ENCODE data around the gene SHD. TPM values are rescaled to one million over a fixed set of nuclear protein-coding genes. Genes with fewer than 3 reads are reported as not detected.
A peak's percentile ranks its signal among the peaks of the same experiment; 100 is the strongest.

Gene SHD
- total and polyA plus RNA-seq, 2 of the 13 experiments (the other 11 are each of a cell fraction or from before 2014, with no cell fraction given): 0.11 to 0.20 TPM

DNA sequence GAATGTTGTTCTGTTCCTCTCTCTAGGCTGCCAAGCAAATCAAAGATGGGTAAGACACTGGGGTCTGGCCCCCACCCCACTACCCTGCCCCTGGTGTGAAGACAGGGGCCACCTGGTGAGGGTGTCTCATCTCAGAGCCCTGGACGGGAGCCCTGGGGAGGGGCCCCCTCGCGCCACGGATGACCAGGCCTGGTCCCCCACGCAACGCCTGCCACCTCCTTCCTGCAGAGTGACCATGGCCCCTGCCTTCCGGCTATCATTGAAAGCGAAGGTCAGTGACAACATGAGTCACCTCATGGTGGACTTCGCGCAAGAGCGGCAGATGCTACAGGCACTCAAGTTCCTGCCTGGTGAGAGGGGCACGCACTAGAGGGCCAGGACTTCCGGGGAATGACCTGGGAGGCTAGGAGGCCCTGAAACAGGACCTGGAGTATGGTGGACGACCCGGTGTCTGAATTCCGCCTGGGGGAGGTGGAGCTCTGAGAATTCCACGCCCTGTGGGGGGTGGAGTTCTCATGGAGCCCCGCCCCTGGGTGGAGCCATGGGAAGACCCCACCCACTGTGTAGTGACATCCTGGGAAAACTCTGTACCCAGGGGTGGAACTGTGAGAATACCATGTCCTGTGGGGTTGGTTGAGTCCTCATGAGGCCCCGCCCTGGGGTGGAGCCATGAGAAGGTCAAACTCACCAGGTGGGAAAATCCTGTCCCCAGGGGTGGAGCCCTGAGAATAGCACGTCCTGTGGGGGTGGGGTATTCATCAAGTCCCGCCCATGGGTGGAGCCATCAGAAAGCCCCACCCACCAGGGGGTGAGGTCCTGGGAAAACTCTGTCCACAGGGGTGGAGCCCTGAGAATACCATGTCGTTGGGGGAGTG, 31.4 kb downstream of the SHD start (continued):
- TF ChIP-seq SNAPC2 (CRISPR knock-in tag; IDR thresholded peaks at IDR 0.05): 0 out of 2 replicates have a peak, but pooled peaks have one; percentile 45
- TF ChIP-seq CHD2 (IDR thresholded peaks at IDR 0.05; ENCODE audit: low read depth, low read length): peak; percentile 15; the same call in 1 of the 2 replicates
- peak; percentile 76 for TF ChIP-seq KMT2B (CRISPR knock-in tag; IDR thresholded peaks at IDR 0.05)
- peak; percentile 92 for TF ChIP-seq MIXL1 (CRISPR knock-in tag; IDR thresholded peaks at IDR 0.05)
- 0 out of 2 replicates have a peak, but pooled peaks have one; percentile 37 for TF ChIP-seq ZBTB42 (CRISPR knock-in tag; IDR thresholded peaks at IDR 0.05)
- TF ChIP-seq ELF1 (CRISPR knock-in tag; IDR thresholded peaks at IDR 0.05): peak; percentile 96
- peak; percentile 84 for TF ChIP-seq HNF4G (IDR thresholded peaks at IDR 0.05; ENCODE audit: borderline replicate concordance, low read depth, low read length)
- peak; percentile 92; the same call in 1 of the 2 replicates for TF ChIP-seq HNF4G (CRISPR knock-in tag; IDR thresholded peaks at IDR 0.05; ENCODE audit: borderline replicate concordance, low read depth)
- peak; percentile 67 for TF ChIP-seq SP5 (CRISPR knock-in tag; IDR thresholded peaks at IDR 0.05; ENCODE audit: borderline replicate concordance, low read depth)
- TF ChIP-seq MNT (IDR thresholded peaks at IDR 0.05): peak; percentile 39
- TF ChIP-seq AFF4 (CRISPR knock-in tag; IDR thresholded peaks at IDR 0.05): 0 out of 2 replicates have a peak, but pooled peaks have one; percentile 46
- no peak for TF ChIP-seq ATAD3A (CRISPR knock-in tag; IDR thresholded peaks at IDR 0.05)
- peak; percentile 91 for TF ChIP-seq FOXO1 (CRISPR knock-in tag; IDR thresholded peaks at IDR 0.05)
- TF ChIP-seq ZNF33B (CRISPR knock-in tag; IDR thresholded peaks at IDR 0.05): peak; percentile 97
- TF ChIP-seq HOXA3 (CRISPR knock-in tag; IDR thresholded peaks at IDR 0.05): peak; percentile 98
- peak; percentile 81; the same call in 1 of the 2 replicates for TF ChIP-seq KLF6 (CRISPR knock-in tag; IDR thresholded peaks at IDR 0.05)
- peak; percentile 98 for TF ChIP-seq ZMAT3 (CRISPR knock-in tag; conservative IDR thresholded peaks at IDR 0.05)
- TF ChIP-seq ZSCAN12 (CRISPR knock-in tag; IDR thresholded peaks at IDR 0.05): 0 out of 2 replicates have a peak, but pooled peaks have one; percentile 59
- peak; percentile 57; the same call in 1 of the 2 replicates for TF ChIP-seq ZNF564 (CRISPR knock-in tag; IDR thresholded peaks at IDR 0.05)
- TF ChIP-seq, protein P1, sequence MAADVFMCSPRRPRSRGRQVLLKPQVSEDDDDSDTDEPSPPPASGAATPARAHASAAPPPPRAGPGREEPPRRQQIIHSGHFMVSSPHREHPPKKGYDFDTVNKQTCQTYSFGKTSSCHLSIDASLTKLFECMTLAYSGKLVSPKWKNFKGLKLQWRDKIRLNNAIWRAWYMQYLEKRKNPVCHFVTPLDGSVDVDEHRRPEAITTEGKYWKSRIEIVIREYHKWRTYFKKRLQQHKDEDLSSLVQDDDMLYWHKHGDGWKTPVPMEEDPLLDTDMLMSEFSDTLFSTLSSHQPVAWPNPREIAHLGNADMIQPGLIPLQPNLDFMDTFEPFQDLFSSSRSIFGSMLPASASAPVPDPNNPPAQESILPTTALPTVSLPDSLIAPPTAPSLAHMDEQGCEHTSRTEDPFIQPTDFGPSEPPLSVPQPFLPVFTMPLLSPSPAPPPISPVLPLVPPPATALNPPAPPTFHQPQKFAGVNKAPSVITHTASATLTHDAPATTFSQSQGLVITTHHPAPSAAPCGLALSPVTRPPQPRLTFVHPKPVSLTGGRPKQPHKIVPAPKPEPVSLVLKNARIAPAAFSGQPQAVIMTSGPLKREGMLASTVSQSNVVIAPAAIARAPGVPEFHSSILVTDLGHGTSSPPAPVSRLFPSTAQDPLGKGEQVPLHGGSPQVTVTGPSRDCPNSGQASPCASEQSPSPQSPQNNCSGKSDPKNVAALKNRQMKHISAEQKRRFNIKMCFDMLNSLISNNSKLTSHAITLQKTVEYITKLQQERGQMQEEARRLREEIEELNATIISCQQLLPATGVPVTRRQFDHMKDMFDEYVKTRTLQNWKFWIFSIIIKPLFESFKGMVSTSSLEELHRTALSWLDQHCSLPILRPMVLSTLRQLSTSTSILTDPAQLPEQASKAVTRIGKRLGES (CRISPR knock-in tag; IDR thresholded peaks at IDR 0.05; ENCODE audit: borderline replicate concordance): peak; percentile 12; the same call in 1 of the 2 replicates
- TF ChIP-seq ZNF101 (CRISPR knock-in tag; IDR thresholded peaks at IDR 0.05; ENCODE audit: borderline replicate concordance, low read depth): no peak
- no peak for TF ChIP-seq CCAR2 (optimal IDR thresholded peaks at IDR 0.05; ENCODE audit: low read depth, low read length)
- peak; percentile 68; the same call in 1 of the 2 replicates for TF ChIP-seq ZNF460 (CRISPR knock-in tag; IDR thresholded peaks at IDR 0.05; ENCODE audit: borderline replicate concordance)
